Nephron (organoid): ENCODE data around the gene RPL7A.

Experiments
- H3K27ac Mint-ChIP-seq, 3 experiments: 2 replicates each; pipeline ENCODE4 v1.8.0; 2020; ENCODE audit warnings: mixed read lengths in 3 of 3, mild to moderate bottlenecking in 2 of 3, moderate library complexity in 1 of 3
- H3K27me3 Mint-ChIP-seq: 2 replicates; pipeline ENCODE4 v1.8.0; 2021; ENCODE audit warnings: low read depth, mild to moderate bottlenecking, moderate library complexity, mixed read lengths
- H3K36me3 Mint-ChIP-seq: 2 replicates; pipeline ENCODE4 v1.8.0; 2020; ENCODE audit warnings: low read depth, mixed read lengths
- H3K4me1 Mint-ChIP-seq: 2 replicates; pipeline ENCODE4 v1.8.0; 2020; ENCODE audit warnings: mixed read lengths
- H3K4me3 Mint-ChIP-seq, 3 experiments: 2 replicates each; pipeline ENCODE4 v1.8.0; 2020; ENCODE audit warnings: mild to moderate bottlenecking in 3 of 3, mixed read lengths in 3 of 3, moderate library complexity in 2 of 3
- H3K9me3 Mint-ChIP-seq: 2 replicates; pipeline ENCODE4 v1.8.0; 2020; ENCODE audit warnings: mixed read lengths
- TF ChIP-seq, protein P1 (sequence below), 3 experiments: fragments of 200-600 bp; sonication (generic); IDR thresholded peaks; one replicate each; pipeline ENCODE4 v1.5.0; 2021; ENCODE audit warnings: antibody characterized with exemption in 3 of 3; ENCODE audit not compliant: unreplicated experiment in 3 of 3

Gene RPL7A

DNA sequence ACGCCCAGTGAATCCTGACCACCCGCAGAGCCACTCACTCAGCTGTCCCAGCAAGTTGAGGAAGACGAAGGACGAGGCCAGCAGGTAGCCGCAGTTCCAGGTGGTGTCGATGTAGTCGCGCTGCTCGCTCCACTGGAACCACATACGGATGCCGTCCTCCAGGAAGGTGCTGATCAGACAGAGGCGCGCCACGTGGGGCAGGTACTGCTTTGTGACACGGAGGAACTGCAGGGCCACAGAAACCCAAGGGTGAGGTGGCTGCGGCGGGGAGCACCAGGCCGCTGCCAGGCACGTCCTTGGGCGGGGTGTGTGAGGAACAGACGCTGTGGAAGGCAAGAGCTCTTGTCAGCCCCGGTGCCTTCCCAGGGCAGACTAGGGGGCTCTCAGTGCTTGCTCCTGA is 19.2 kb downstream of the RPL7A start:
- peaks cover 56% of the 10 kb centered on the region for H3K4me1 Mint-ChIP-seq

DNA sequence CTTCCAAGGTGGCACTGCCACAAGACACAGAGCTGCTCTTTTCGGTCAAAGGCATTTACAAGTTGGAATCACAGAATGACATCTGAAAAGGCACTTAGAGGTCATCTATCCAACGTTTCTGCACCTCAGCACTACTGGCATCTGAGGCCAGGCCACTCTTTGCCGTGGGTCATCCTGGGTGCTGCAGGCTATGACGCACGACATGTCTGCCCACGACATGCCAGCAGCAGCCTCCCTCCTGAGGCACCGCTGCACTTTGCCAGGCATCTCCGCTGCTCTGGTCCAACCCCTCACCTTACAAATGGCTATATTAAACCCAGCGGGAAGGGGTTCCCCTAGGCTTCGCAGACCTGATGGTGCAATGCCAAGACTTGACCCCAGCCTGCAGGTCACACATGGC is 19.8 kb downstream of the RPL7A start:
- Mint-ChIP-seq H3K27me3 (no peaks in the 10 kb centered on the region), H3K4me3 (no peak overlapping the region), H3K27ac (no peak overlapping the region), H3K9me3 (no peaks in the 10 kb centered on the region), H3K36me3 (peaks cover 50% of the 10 kb centered on the region), H3K4me1 (peaks cover 58% of the 10 kb centered on the region)
- TF ChIP-seq, protein P1, sequence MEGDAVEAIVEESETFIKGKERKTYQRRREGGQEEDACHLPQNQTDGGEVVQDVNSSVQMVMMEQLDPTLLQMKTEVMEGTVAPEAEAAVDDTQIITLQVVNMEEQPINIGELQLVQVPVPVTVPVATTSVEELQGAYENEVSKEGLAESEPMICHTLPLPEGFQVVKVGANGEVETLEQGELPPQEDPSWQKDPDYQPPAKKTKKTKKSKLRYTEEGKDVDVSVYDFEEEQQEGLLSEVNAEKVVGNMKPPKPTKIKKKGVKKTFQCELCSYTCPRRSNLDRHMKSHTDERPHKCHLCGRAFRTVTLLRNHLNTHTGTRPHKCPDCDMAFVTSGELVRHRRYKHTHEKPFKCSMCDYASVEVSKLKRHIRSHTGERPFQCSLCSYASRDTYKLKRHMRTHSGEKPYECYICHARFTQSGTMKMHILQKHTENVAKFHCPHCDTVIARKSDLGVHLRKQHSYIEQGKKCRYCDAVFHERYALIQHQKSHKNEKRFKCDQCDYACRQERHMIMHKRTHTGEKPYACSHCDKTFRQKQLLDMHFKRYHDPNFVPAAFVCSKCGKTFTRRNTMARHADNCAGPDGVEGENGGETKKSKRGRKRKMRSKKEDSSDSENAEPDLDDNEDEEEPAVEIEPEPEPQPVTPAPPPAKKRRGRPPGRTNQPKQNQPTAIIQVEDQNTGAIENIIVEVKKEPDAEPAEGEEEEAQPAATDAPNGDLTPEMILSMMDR (IDR thresholded peaks at IDR 0.05; ENCODE audit: unreplicated experiment in 3 of 3): no peak

More for the DNA sequence above, 19.2 kb downstream of the RPL7A start:
- Mint-ChIP-seq H3K36me3 (peaks cover 51% of the 10 kb centered on the region), H3K27me3 (no peaks in the 10 kb centered on the region), H3K27ac (no peak overlapping the region), H3K4me3 (no peak overlapping the region), H3K9me3 (no peaks in the 10 kb centered on the region)
- TF ChIP-seq, protein P1 (IDR thresholded peaks at IDR 0.05; ENCODE audit: unreplicated experiment in 3 of 3): no peak

DNA sequence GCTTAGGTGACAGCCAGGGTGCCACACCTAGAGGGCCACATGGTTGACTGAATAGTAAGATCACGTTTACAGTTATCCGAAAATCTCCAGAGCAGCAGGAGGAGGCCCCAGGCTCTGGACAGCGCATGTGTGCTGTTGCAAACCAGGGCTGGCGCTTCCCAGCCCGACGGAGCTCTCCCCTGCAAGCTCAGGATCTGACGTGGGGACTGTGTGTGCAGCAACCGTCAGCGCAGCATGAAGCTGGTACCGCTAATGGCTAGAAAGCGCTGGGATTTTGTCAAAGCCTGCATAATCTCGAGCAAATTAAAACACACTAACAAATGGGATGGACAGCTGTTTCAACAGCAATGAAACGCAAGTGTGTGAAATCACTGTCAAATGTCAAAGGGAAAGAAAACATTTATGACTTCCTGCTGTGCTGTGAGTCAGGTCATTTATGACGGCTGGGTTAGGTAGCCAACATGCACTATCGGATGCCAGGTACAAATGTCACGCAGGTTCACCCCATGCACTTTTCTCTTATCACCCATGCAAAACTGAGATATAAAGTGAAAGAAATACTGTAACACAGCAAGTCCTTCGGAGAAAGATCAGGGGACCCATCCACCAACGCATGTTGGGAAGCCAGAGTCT is 20.3 kb downstream of the RPL7A start:
- H3K27ac Mint-ChIP-seq: peak overlapping the region; percentile 21 to 26 (median 23)
- H3K36me3 Mint-ChIP-seq: peaks cover 45% of the 10 kb centered on the region
- no peaks in the 10 kb centered on the region for H3K9me3 Mint-ChIP-seq
- H3K4me3 Mint-ChIP-seq: peak overlapping the region in 1 of 3 experiments; percentile 37
- H3K4me1 Mint-ChIP-seq: peaks cover 54% of the 10 kb centered on the region
- H3K27me3 Mint-ChIP-seq: no peaks in the 10 kb centered on the region
- TF ChIP-seq, protein P1 (IDR thresholded peaks at IDR 0.05; ENCODE audit: unreplicated experiment in 3 of 3): no peak

DNA sequence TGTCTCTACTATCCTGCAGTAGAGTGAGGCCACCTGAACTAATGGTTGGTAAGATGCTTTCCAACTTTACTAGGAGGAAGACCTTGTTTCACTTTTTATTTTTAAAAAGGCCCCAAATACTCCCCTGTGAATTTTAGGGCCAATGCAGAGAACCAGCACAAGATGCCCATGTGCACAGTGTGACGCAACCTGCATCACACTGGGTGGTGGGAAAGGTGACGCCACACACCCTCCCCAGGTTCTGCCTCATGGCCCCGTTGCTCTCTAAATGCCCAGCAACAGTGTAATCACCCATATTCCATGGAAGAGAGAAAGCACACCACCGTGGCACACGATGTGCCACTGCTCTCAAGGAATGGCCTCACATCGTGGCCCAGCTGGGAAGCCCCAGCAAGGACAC is 21.4 kb downstream of the RPL7A start:
- Mint-ChIP-seq H3K4me3 (no peak overlapping the region), H3K36me3 (peaks cover 35% of the 10 kb centered on the region), H3K27ac (no peak overlapping the region), H3K27me3 (no peaks in the 10 kb centered on the region), H3K9me3 (no peaks in the 10 kb centered on the region), H3K4me1 (peaks cover 49% of the 10 kb centered on the region)
- TF ChIP-seq, protein P1 (IDR thresholded peaks at IDR 0.05; ENCODE audit: unreplicated experiment in 3 of 3): no peak

DNA sequence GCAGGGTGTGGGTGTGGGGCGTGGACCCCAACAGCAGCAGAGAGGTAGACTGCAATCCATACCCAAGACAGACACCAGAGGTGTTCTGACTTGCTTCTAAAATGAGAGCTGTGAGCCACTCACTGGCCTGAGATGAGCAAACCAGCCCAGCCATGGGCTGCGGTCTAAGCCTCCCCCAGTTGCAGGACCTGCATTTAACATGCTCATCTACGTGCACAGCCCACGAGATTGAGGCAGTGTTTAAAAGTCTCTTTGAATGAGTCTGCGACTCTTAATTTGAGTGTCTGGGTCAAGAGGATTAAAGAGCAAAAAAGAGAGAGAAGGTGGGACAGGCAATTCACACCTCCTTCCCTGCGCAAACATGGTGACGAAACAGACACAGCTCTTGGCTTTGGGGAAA is 21.9 kb downstream of the RPL7A start:
- TF ChIP-seq, protein P1 (IDR thresholded peaks at IDR 0.05; ENCODE audit: unreplicated experiment in 3 of 3): no peak
- no peak overlapping the region for H3K4me3 Mint-ChIP-seq
- H3K27me3 Mint-ChIP-seq: no peaks in the 10 kb centered on the region
- peaks cover 38% of the 10 kb centered on the region for H3K36me3 Mint-ChIP-seq
- H3K9me3 Mint-ChIP-seq: no peaks in the 10 kb centered on the region
- H3K4me1 Mint-ChIP-seq: peaks cover 54% of the 10 kb centered on the region
- no peak overlapping the region for H3K27ac Mint-ChIP-seq

DNA sequence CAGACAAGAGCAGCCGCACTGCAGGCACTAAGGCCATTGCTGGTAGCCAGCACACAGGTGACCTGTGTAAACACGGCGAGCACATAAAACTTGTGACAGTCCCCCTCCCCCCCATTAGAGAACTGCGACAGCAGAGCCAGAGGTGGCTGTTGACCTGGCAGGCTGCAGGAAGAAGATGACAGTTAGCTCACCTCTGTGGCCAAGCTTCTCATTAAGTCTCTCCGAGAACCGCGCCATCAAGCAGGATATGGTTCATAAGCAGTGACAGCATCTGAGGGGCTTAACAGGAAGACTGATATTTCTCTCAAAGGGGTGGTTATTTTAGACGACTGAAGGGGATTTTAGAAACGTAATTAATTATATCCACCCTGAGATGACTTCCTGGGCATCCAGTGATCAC is 22.7 kb downstream of the RPL7A start:
- TF ChIP-seq, protein P1 (IDR thresholded peaks at IDR 0.05; ENCODE audit: unreplicated experiment in 3 of 3): no peak

More for the DNA sequence above, 22.7 kb downstream of the RPL7A start:
- Mint-ChIP-seq H3K4me1 (peaks cover 57% of the 10 kb centered on the region), H3K27me3 (no peaks in the 10 kb centered on the region), H3K4me3 (peak overlapping the region in 1 of 3 experiments; percentile 32), H3K27ac (no peak overlapping the region), H3K36me3 (peaks cover 34% of the 10 kb centered on the region), H3K9me3 (no peaks in the 10 kb centered on the region)
